DMS114 treated with DMSO at 0.1 percent for 48 hours (cell line): ENCODE results near the gene EGFL8.
"Not testable (repeated sequence)": the region's sequence is repeated elsewhere in the genome, so short reads cannot be mapped to it uniquely, and the experiment has no call there.

Experiments
- DNase-seq: peaks from one replicate; lab custom pipeline; 2025; ENCODE audit not compliant: unreplicated experiment; lab: John Stamatoyannopoulos, UW

The EGFL8 gene

GRCh38 chr6:32182555-32182981, 18.2 kb downstream of the EGFL8 start:
- DNase-seq = no peak

GRCh38 chr6:32183030-32183429, 18.6 kb downstream of the EGFL8 start:
- DNase-seq = no peak

- no peak for DNase-seq
These were observed 19.2 kb downstream of the EGFL8 start for GRCh38 chr6:32183483-32184083.

- DNase-seq = no peak
These were observed 19.8 kb downstream of the EGFL8 start, which contains the start of gene AGER for GRCh38 chr6:32184084-32184640. Gene AGER, minus strand, starts transcription at chr6:32184253. Its CDS starts 31 bp downstream, at chr6:32184222.

- peak; percentile 77 for DNase-seq
These were observed 21.3 kb downstream of the EGFL8 start for GRCh38 chr6:32185681-32186131.

- DNase-seq = not testable (repeated sequence)
These were observed 21.9 kb downstream of the EGFL8 start for GRCh38 chr6:32186151-32186840.

GRCh38 chr6:32187009-32187709, 22.8 kb downstream of the EGFL8 start:
- DNase-seq = no peak

GRCh38 chr6:32187725-32188380, 23.5 kb downstream of the EGFL8 start:
- not testable (repeated sequence) for DNase-seq

GRCh38 chr6:32188381-32189068, 24.1 kb downstream of the EGFL8 start:
- DNase-seq = no peak

- no peak for DNase-seq
These were observed 24.8 kb downstream of the EGFL8 start for GRCh38 chr6:32189069-32189741.

GRCh38 chr6:32189742-32190053, 25.3 kb downstream of the EGFL8 start:
- DNase-seq = no peak

GRCh38 chr6:32190054-32190851, 25.9 kb downstream of the EGFL8 start, which contains the start of gene PBX2:
Gene PBX2, minus strand, starts transcription at chr6:32190202. Its CDS starts 287 bp downstream, at chr6:32189915.
- DNase-seq = peak; percentile 87

- DNase-seq = no peak
These were observed 26.7 kb downstream of the EGFL8 start for GRCh38 chr6:32190911-32191677.

- no peak for DNase-seq
These were observed 27.6 kb downstream of the EGFL8 start for GRCh38 chr6:32191696-32192607.

GRCh38 chr6:32192608-32193039, 28.2 kb downstream of the EGFL8 start, which contains the start of gene GPSM3:
Gene GPSM3, minus strand, starts transcription at chr6:32192643. Its CDS starts 130 bp downstream, at chr6:32192513.
- no peak for DNase-seq

GRCh38 chr6:32193096-32193495, 28.7 kb downstream of the EGFL8 start:
- not testable (repeated sequence) for DNase-seq

GRCh38 chr6:32194388-32194787, 30.0 kb downstream of the EGFL8 start:
- no peak for DNase-seq
